Brain microvascular endothelial cell (primary cell): Measurements from ENCODE around the gene WNK4.

Source experiments
- DNase-seq: peaks from one replicate; pipeline ENCODE4 v3.0.0-alpha.2; 2020
- H3K27ac ChIP-seq: fragments of 250-450 bp; sonication (Bioruptor Pico); 2 replicates; pipeline ENCODE4 v1.5.1; 2020; ENCODE audit warnings: mild to moderate bottlenecking, moderate library complexity
- H3K27me3 ChIP-seq: fragments of 250-450 bp; sonication (Bioruptor Pico); replicated peaks from 2 replicates; pipeline ENCODE4 v1.5.1; 2020; ENCODE audit warnings: mild to moderate bottlenecking
- H3K36me3 ChIP-seq: fragments of 250-450 bp; sonication (Bioruptor Pico); replicated peaks from 2 replicates; pipeline ENCODE4 v1.5.1; 2020; ENCODE audit warnings: mild to moderate bottlenecking
- H3K4me3 ChIP-seq: 2 replicates; pipeline ENCODE4 v1.5.1; 2011; ENCODE audit warnings: low read depth, mild to moderate bottlenecking, control low read depth, low read length, moderate library complexity
- in situ Hi-C: cut with HindIII; loops from 2 replicates; pipeline ENCODE4 v1.10.0; 2017; ENCODE audit warnings: low sequenced_read_pairs, low pct_ligation_motif_present
- TF ChIP-seq, protein P1 (sequence below): IDR thresholded peaks from 2 replicates; pipeline ENCODE4 v1.5.1; 2011; ENCODE audit warnings: low read depth, mild to moderate bottlenecking, moderate library complexity, low read length, control low read depth, inconsistent platforms; ENCODE audit errors: missing control alignments

The WNK4 gene

DNA sequence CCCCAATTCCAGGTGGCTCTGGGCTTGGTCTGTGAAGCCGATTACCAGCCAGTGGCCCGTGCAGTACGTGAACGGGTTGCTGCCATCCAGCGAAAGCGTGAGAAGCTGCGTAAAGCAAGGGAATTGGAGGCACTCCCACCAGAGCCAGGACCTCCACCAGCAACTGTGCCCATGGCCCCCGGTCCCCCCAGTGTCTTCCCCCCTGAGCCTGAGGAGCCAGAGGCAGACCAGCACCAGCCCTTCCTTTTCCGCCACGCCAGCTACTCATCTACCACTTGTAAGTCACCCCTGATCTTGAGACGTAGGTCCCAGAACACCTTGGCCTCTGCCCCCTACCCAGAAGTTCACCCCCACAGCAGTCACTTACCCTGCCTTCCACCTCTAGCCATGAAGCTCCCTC, 6.9 kb downstream of the WNK4 start:
- TF ChIP-seq, protein P1, sequence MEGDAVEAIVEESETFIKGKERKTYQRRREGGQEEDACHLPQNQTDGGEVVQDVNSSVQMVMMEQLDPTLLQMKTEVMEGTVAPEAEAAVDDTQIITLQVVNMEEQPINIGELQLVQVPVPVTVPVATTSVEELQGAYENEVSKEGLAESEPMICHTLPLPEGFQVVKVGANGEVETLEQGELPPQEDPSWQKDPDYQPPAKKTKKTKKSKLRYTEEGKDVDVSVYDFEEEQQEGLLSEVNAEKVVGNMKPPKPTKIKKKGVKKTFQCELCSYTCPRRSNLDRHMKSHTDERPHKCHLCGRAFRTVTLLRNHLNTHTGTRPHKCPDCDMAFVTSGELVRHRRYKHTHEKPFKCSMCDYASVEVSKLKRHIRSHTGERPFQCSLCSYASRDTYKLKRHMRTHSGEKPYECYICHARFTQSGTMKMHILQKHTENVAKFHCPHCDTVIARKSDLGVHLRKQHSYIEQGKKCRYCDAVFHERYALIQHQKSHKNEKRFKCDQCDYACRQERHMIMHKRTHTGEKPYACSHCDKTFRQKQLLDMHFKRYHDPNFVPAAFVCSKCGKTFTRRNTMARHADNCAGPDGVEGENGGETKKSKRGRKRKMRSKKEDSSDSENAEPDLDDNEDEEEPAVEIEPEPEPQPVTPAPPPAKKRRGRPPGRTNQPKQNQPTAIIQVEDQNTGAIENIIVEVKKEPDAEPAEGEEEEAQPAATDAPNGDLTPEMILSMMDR: no peak
- Histone ChIP-seq H3K27me3 (no peaks in the 10 kb centered on the region), H3K27ac (no peak overlapping the region), H3K36me3 (peaks cover 15% of the 10 kb centered on the region), H3K4me3 (no peak overlapping the region)
- in situ Hi-C loops: no loop called here
- DNase-seq: no peak

- in situ Hi-C loops: no loop called here
- TF ChIP-seq, protein P1: no peak
- no peak overlapping the region for H3K27ac ChIP-seq
- peaks cover 15% of the 10 kb centered on the region for H3K36me3 ChIP-seq
- DNase-seq: no peak
- no peaks in the 10 kb centered on the region for H3K27me3 ChIP-seq
- no peak overlapping the region for H3K4me3 ChIP-seq
Observed at GRCh38 chr17:42791948-42792347, 11.5 kb downstream of the WNK4 start.

DNA sequence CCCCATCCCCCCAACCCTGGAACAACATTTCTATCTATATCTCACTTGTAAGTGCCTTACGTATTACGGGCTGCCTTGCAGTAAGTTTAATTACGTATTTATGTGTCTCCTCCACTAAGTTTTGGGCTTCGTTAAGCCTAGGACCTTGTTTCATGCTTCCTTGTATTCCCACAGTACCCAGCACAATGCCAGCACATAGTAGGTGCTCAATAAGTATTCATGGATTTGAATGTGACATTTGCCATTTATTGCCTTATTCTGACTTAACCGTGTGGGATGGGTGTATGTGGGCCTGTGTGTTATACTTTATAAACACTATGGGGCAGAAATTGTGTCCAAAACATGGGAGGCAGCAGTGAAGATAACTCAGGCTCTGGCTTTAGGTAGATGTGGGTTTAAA, 12.1 kb downstream of the WNK4 start:
- H3K27ac ChIP-seq: no peak overlapping the region
- no peak for DNase-seq
- peaks cover 10% of the 10 kb centered on the region for H3K36me3 ChIP-seq
- H3K27me3 ChIP-seq: no peaks in the 10 kb centered on the region
- no peak overlapping the region for H3K4me3 ChIP-seq
- in situ Hi-C loops: no loop called here
- TF ChIP-seq, protein P1: no peak

- TF ChIP-seq, protein P1: no peak
- H3K36me3 ChIP-seq: no peaks in the 10 kb centered on the region
- no peak overlapping the region for H3K27ac ChIP-seq
- in situ Hi-C loops: no loop called here
- no peak overlapping the region for H3K4me3 ChIP-seq
- H3K27me3 ChIP-seq: no peaks in the 10 kb centered on the region
- no peak for DNase-seq
Observed at GRCh38 chr17:42795061-42795460, 14.7 kb downstream of the WNK4 start.

- DNase-seq: no peak
- Histone ChIP-seq H3K4me3 (no peak overlapping the region), H3K27me3 (no peaks in the 10 kb centered on the region), H3K36me3 (no peaks in the 10 kb centered on the region), H3K27ac (no peak overlapping the region)
- TF ChIP-seq, protein P1: no peak
- in situ Hi-C loops: no loop called here
Observed at GRCh38 chr17:42795465-42795864, 15.1 kb downstream of the WNK4 start.

GRCh38 chr17:42796066-42796758, 15.8 kb downstream of the WNK4 start:
- DNase-seq: no peak
- H3K4me3 ChIP-seq: no peak overlapping the region
- H3K27me3 ChIP-seq: no peaks in the 10 kb centered on the region
- TF ChIP-seq, protein P1: no peak
- no peaks in the 10 kb centered on the region for H3K36me3 ChIP-seq
- in situ Hi-C loops: no loop called here
- no peak overlapping the region for H3K27ac ChIP-seq
